Measurements from ENCODE around the gene CTSW. TPM values are rescaled to one million over a fixed set of nuclear protein-coding genes. Genes with fewer than 3 reads are reported as not detected.
"Not testable (repeated sequence)": the region's sequence is repeated elsewhere in the genome, so short reads cannot be mapped to it uniquely, and the experiment has no call there.

Gene CTSW
- total RNA-seq, 2 donors from 2014 or later = 1.5 to 2.4 TPM

DNA sequence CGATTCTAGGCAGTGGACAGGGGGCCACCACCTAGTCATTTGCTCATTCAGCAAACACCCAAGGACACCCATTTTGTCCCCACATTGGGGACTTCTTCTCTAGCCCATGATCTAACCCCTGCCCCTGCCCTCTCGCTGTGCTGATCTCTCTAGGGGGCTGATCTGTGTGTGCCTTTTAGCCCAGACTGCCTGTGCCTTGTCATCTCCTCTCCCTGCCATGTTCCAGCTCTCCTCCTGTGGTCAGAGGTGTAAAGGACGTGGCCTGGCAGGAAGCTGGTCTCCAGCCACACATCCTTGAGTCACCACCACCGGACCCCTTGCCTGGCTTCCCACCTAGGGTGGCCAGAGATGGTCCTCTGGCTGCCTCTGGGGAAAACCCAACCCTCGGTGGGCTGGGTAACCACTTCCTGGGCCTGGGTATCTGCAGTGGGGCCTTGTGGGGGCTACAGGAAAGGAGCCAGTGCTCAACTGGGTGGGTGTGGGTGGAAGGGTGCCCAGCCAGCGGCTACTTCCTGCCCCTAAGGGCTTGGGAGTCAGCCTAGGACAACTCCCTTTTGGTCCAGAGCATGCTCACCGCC, 1.3 kb downstream of the CTSW start:
- ATAC-seq (no peak), DNase-seq (no peak)
- intact Hi-C loops (cut with DNase I, micrococcal nuclease) = loop anchor here (5.0 to 10.0 kb wide), 2 partner anchors 104 to 106 kb away; no protein-coding TSS in a partner anchor

- intact Hi-C loops (cut with DNase I, micrococcal nuclease) = loop anchor here (5.0 to 10.0 kb wide), 2 partner anchors 102 to 105 kb away; no protein-coding TSS in a partner anchor
- DNase-seq (peak in 1 of 2 donors; percentile 14), ATAC-seq (no peak)
Measured at GRCh38 chr11:65882120-65883057, 2.8 kb downstream of the CTSW start.

GRCh38 chr11:65883058-65883761, 3.6 kb downstream of the CTSW start:
- ATAC-seq (no peak), DNase-seq (peak in 1 of 2 donors; percentile 10)
- intact Hi-C loops (cut with DNase I, micrococcal nuclease) = loop anchor here (5.0 to 10.0 kb wide), 2 partner anchors 102 to 104 kb away; no protein-coding TSS in a partner anchor

DNA sequence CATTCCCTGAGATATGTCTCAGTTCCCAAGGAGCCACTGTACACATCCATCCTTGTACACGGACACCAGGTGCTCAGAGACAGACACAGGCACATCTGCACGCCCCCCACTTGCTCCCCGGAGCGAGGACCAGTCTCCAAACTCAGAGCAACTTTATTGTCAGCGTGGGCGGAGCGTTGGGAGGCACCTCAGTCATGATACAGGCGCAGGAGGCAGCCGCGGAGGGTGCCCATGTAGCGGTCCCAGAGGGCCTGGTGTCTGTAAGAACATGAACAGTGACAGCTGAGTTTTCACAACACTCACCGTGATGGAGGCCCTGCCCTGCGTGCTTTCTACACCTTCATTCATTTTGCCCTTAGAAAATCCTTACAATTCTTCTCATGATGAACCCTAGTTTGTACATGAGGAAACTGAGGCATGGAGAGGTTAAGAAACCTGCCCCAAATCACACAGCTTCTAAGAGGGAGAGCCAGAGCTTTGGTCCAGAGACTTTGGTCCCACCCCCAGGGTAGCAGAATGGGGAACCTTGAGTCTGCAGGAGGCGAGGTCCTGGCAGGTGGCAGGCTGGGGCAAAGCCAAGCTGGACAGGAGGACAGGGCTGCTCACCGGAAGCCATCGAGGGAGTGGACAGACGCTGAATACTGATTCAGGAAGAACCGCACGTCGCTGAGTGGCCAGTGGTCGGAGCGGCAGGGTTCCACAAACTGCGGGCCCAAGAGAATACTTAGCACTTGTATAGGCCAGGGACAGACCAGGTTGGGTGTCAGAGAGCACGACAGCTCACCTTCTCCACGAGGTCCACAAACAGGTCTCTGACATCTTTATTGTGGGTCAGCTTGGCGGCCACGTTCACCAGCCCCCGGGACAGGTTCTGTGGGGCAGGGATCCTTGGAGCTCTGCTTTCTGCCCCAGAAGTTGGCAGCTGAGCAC, 4.4 kb downstream of the CTSW start:
- ATAC-seq (no peak), DNase-seq (peak in 1 of 2 donors; percentile 15)
- intact Hi-C loops (cut with DNase I, micrococcal nuclease) = loop anchor here (5.0 to 10.0 kb wide), 2 partner anchors 101 to 103 kb away; no protein-coding TSS in a partner anchor

DNA sequence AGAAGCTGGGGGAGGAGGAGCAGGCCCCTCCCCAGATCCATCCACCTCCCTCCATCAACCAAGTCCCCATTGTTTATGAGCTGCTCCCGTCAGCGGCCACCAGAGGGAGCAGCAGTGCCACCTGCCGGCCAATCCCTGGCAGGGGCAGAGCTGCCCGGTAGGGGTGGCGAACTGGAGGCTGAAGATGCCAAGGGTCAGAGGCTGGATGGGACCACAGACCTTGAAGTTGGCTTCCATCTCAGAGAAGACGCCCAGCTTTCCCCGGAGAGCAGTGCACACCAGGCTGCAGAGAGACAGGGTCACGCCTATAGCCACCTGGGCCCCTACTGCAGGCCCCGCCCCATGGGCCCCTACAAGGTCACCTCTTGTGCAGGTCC, 5.1 kb downstream of the CTSW start:
- ATAC-seq (peak; percentile 35), DNase-seq (peak; percentile 67 to 81)
- intact Hi-C loops (cut with DNase I, micrococcal nuclease) = loop anchor here (5.0 to 10.0 kb wide), 3 partner anchors 78 to 103 kb away; partner anchors contain the start of gene SART1 (in 1 of the 2)

DNA sequence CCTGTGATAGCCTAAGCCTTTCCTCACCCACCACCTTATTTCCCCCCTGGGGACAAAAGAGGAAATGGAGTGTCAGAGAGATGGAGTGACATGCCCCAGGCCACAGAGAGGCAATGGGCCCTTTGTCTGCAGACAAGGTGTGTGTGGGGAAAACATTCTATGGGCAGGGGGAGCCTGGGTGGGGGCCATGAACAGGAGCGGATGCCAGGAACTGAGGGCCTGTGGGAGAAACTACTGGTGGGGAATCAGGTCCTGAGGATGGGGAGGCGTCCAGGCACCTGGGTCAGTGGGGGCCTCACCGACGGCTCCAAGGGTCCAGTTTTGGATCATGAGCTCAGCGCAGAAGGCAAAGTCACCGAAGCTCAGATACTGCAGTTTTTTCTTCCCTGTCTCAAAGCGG, 5.6 kb downstream of the CTSW start:
- intact Hi-C loops (cut with DNase I, micrococcal nuclease) = loop anchor here (5.0 to 10.0 kb wide), 2 partner anchors 77 to 100 kb away; partner anchors contain the start of gene SART1 (in 1 of the 2)
- no peak for DNase-seq
- ATAC-seq = no peak

DNA sequence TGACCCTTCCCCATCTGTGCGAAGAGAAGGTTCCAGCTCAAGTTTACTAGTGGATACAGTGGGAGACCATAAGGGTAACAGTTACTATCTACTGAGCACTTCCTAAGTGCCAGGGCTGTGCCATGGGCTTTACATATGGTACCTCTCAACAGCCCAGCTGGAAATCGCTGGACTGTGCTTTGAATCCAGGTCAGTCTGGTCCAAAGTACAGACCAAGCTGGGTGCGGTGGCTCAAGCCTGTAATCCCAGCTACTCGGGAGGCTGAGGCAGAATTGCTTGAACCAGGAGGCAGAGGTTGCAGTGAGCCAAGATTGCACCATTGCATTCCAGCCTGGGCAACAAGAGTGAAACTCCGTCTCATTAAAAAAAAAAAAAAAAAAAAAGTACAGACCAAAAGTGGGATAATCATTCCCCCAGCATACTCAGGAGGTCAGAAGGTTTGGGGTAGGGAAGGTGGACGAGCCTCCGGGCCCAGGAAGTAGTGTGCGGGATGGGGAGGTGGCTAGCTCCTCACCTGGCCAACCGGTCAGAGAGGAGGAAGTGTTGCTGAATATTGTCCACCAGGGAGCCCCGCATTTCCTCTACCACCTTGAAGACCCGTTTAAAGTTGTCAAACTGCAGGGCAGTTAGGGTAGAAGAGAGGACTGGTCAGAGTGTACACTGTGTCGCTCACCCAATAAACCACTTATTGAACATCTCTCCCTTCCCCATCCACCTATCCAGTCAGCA, 6.3 kb downstream of the CTSW start:
- no peak for DNase-seq
- no peak for ATAC-seq
- intact Hi-C loops (cut with DNase I, micrococcal nuclease) = loop anchor here (5.0 to 10.0 kb wide), 2 partner anchors 76 to 99 kb away; partner anchors contain the start of gene SART1 (in 1 of the 2)

- ATAC-seq (no peak), DNase-seq (no peak)
- intact Hi-C loops (cut with DNase I, micrococcal nuclease) = loop anchor here (5.0 to 10.0 kb wide), 2 partner anchors 75 to 98 kb away; partner anchors contain the start of gene SART1 (in 1 of the 2)
Measured at GRCh38 chr11:65886826-65887722, 7.4 kb downstream of the CTSW start.

DNA sequence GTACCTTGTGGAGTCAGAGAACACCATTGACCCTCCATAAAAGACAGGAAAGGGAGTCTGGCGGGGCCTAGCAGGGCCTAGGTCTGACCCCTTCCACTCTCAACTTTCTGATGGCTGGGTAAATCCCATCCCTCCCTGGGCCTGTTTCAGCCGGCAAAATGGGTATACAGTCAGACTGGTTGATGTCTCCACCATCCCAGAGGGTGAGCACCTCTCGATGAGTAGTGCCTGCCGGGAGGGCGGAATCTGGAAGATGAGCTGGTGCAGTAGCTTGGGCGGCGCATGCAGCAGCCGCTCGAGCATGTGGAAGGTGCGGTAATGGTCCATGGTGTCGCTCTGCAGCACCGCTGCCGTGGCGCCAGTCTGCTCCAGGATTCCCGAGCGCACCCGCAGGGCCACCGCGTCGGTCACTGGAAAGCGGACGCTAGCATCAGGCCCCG, 8.1 kb downstream of the CTSW start:
- ATAC-seq (peak; percentile 11), DNase-seq (no peak)

GRCh38 chr11:65888163-65888814, 8.7 kb downstream of the CTSW start, which contains the start of gene FIBP:
Gene FIBP (minus strand): TSS chr11:65888471. CDS start chr11:65888418, 53 bp downstream.
- DNase-seq = peak; percentile 97 to 98
- ATAC-seq = peak; percentile 80
- intact Hi-C loops (cut with DNase I, micrococcal nuclease) = loop anchor here (5.0 to 10.0 kb wide), 2 partner anchors 74 to 97 kb away; partner anchors contain the start of gene SART1 (in 1 of the 2)

More for the DNA sequence above, 8.1 kb downstream of the CTSW start:
- intact Hi-C loops (cut with DNase I, micrococcal nuclease) = loop anchor here (5.0 to 10.0 kb wide), 2 partner anchors 75 to 97 kb away; partner anchors contain the start of gene SART1 (in 1 of the 2)

- intact Hi-C loops (cut with DNase I, micrococcal nuclease) = no loop called here
- DNase-seq (peak; percentile 98 to 99), ATAC-seq (peak; percentile 78)
Measured at GRCh38 chr11:65890324-65891218, 10.9 kb downstream of the CTSW start, which contains the start of gene CCDC85B. Gene CCDC85B (plus strand): TSS chr11:65890673. CDS start chr11:65890784, 111 bp downstream.

- no peak for ATAC-seq
- peak in 1 of 2 donors; percentile 38 for DNase-seq
- intact Hi-C loops (cut with DNase I, micrococcal nuclease) = no loop called here
Measured at GRCh38 chr11:65891219-65892136, 11.8 kb downstream of the CTSW start.

DNA sequence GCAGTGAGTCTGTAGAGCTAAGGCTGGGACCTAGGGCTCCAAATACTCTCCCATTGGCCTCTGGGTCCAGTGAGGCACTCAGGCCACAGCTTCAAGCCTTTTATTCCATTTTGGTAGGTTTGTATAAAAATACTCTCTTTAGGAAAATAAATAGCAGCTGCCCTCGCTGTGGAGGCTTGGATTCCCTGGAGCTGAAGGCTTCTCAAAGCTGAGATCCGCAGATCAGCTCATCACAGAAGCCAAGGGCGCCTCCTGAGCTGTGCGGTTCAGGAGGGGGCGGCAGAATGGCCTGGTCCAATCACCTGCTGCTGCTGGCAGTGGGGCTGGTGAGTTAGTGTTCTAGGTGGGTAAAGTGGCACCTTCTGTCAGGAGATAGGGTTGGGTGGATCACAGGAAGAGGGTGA, 12.5 kb downstream of the CTSW start:
- ATAC-seq; DNase-seq; intact Hi-C loops (cut with DNase I, micrococcal nuclease): not testable (repeated sequence)
